Measurements from ENCODE around the gene GABBR2. TPM values are rescaled to one million over a fixed set of nuclear protein-coding genes. Genes with fewer than 3 reads are reported as not detected.

The GABBR2 gene
- total RNA-seq, 4 donors from 2014 or later, result under 0.01 to 0.62 TPM; not detected in 2

DNA sequence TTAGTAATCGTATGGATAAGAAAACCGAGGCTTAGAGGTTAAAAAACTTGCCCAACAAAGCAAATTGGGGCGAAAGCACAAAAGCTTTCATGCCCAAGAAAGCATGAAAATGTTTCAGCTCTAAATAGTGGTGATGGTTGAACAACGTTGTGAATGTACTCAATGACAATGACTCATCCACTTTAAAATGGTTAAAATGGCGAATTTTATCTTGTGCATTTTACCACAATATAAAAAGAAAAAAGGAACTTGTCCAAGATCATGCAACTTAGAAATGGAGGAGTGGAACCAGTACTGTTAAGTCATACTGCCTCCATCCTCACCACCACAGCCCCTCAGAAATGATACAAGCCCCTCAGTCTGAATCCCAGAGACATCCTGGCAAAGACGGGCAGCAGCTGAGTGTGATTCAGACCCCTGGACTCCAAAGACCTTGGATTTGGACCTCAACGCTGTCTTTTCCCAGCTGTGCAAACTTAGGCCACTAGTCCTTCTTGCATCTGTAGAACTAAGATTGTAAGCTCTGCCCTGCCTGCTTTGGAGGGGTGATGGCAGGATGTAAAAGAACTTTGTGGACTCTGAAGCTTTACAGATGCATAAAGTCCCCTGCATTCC is 158.4 kb downstream of the GABBR2 start:
- intact Hi-C loops (cut with DNase I; ENCODE audit: low total_unique reads), result no loop called here
- no peak for DNase-seq

DNA sequence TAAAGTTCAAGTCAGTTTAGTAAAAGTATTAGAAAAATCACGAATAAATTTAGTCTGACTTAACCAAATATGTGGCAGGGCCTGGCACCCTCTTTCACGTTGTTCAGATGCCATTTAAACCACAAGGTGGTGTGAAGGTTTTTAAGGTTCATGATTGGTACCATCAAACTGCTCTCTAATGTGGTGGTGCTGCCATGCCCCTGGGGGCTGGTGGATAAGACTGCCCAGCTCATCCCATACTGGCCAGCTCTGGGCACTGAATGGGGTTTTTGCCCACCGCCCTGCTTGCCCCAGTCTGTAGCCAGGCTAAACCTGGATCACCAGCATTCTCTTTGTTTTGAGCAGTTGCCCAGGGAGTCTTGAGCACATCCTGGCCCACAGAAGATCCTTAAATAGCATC is 159.3 kb downstream of the GABBR2 start:
- no peak for TF ChIP-seq POLR2A (IDR thresholded peaks at IDR 0.05)
- TF ChIP-seq, protein P1, sequence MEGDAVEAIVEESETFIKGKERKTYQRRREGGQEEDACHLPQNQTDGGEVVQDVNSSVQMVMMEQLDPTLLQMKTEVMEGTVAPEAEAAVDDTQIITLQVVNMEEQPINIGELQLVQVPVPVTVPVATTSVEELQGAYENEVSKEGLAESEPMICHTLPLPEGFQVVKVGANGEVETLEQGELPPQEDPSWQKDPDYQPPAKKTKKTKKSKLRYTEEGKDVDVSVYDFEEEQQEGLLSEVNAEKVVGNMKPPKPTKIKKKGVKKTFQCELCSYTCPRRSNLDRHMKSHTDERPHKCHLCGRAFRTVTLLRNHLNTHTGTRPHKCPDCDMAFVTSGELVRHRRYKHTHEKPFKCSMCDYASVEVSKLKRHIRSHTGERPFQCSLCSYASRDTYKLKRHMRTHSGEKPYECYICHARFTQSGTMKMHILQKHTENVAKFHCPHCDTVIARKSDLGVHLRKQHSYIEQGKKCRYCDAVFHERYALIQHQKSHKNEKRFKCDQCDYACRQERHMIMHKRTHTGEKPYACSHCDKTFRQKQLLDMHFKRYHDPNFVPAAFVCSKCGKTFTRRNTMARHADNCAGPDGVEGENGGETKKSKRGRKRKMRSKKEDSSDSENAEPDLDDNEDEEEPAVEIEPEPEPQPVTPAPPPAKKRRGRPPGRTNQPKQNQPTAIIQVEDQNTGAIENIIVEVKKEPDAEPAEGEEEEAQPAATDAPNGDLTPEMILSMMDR (IDR thresholded peaks at IDR 0.05), result no peak
- no peak overlapping the region for H3K27ac ChIP-seq
- H3K4me1 ChIP-seq, result no peaks in the 10 kb centered on the region
- H3K27me3 ChIP-seq, result no peaks in the 10 kb centered on the region
- intact Hi-C loops (cut with DNase I; ENCODE audit: low total_unique reads), result no loop called here
- H3K4me3 ChIP-seq, result no peak overlapping the region
- no peak for DNase-seq
- no peaks in the 10 kb centered on the region for H3K9me3 ChIP-seq
- no peaks in the 10 kb centered on the region for H3K36me3 ChIP-seq

More for the DNA sequence above, 158.4 kb downstream of the GABBR2 start:
- no peaks in the 10 kb centered on the region for H3K36me3 ChIP-seq
- H3K27me3 ChIP-seq, result no peaks in the 10 kb centered on the region
- H3K27ac ChIP-seq, result no peak overlapping the region
- H3K9me3 ChIP-seq, result no peaks in the 10 kb centered on the region
- H3K4me1 ChIP-seq, result no peaks in the 10 kb centered on the region
- TF ChIP-seq, protein P1 (IDR thresholded peaks at IDR 0.05), result no peak
- TF ChIP-seq POLR2A (IDR thresholded peaks at IDR 0.05), result no peak
- H3K4me3 ChIP-seq, result no peak overlapping the region

DNA sequence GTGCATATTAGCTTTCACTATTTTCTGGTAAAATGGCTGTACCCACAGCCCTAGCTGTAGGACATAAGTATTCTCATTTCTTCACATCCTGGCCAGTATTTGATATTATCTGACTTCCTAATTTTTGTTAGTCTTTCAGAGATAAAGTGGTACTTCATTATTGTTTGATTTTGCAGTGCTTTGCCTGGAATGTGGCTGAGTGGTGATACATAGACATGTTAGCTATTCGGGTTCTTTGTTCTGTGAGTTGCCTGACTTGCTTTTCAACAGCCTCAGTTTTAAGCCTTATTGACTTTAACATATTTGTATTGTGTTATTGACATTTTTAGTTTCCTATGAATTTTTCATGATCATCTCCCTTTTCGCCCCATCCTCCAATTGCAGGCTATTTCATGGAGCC is 161.1 kb downstream of the GABBR2 start:
- no peak overlapping the region for H3K27ac ChIP-seq
- intact Hi-C loops (cut with DNase I; ENCODE audit: low total_unique reads), result no loop called here
- no peak overlapping the region for H3K4me3 ChIP-seq
- no peak for DNase-seq
- no peaks in the 10 kb centered on the region for H3K27me3 ChIP-seq
- TF ChIP-seq, protein P1 (IDR thresholded peaks at IDR 0.05), result no peak
- no peak for TF ChIP-seq POLR2A (IDR thresholded peaks at IDR 0.05)
- H3K4me1 ChIP-seq, result no peaks in the 10 kb centered on the region
- H3K36me3 ChIP-seq, result no peaks in the 10 kb centered on the region
- H3K9me3 ChIP-seq, result no peaks in the 10 kb centered on the region

DNA sequence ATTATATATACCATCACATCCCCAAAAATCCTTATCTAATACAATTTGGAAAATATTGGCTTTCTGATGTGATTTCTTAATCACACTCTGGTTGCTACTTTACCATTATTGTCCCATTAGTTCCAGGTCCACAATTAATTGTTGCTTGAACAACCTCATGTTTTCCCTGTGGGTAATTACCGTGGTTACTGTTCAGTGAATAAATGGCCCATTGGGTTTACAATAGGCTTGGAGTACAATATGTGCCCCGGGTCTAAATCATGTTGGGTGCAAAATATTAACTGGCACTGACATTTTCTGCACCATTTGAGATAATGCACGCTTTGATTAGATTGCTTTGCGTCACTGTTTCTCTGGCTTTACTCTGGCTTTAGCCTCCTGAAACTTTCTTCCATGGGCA is 163.7 kb downstream of the GABBR2 start:
- no peak for DNase-seq
- Histone ChIP-seq H3K27ac (no peak overlapping the region), H3K9me3 (no peaks in the 10 kb centered on the region), H3K4me3 (no peak overlapping the region), H3K27me3 (no peaks in the 10 kb centered on the region), H3K4me1 (no peaks in the 10 kb centered on the region), H3K36me3 (no peaks in the 10 kb centered on the region)
- no peak for TF ChIP-seq POLR2A (IDR thresholded peaks at IDR 0.05)
- TF ChIP-seq, protein P1 (IDR thresholded peaks at IDR 0.05), result no peak
- intact Hi-C loops (cut with DNase I; ENCODE audit: low total_unique reads), result no loop called here

DNA sequence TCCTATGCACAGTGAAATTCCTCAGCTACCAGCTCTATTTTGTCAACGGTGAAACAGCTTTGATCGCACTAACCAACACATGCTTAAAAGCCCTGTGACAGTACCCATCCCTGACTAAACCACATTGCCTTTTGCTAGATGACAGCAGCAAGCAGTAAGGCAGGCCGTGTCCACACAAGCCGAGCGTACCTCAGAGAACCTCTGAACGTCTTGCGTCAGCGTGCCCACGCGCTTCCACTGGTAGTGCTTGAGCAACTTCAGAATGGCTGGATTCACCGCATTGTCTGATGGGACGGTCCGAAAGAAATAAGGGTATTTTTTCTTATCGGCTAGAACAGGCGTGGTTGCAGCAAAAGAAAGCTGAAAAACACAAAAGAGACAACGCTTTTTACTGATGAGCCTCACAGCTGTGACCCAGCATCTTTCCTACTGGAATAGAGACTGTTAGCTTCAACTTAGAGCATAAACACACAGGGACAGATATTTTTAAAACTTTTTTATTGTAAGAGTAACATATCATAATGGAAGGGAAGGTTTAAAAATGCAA is 167.0 kb downstream of the GABBR2 start:
- H3K27me3 ChIP-seq, result no peaks in the 10 kb centered on the region
- H3K36me3 ChIP-seq, result no peaks in the 10 kb centered on the region
- DNase-seq, result no peak
- no peak for TF ChIP-seq POLR2A (IDR thresholded peaks at IDR 0.05)
- TF ChIP-seq, protein P1 (IDR thresholded peaks at IDR 0.05), result no peak
- no peaks in the 10 kb centered on the region for H3K9me3 ChIP-seq
- H3K27ac ChIP-seq, result no peak overlapping the region
- H3K4me1 ChIP-seq, result no peaks in the 10 kb centered on the region
- intact Hi-C loops (cut with DNase I; ENCODE audit: low total_unique reads), result no loop called here
- H3K4me3 ChIP-seq, result no peak overlapping the region

All from uterus (tissue), 4 donors.